ENCODE measurements around the gene GSTP1.

Gene GSTP1

DNA sequence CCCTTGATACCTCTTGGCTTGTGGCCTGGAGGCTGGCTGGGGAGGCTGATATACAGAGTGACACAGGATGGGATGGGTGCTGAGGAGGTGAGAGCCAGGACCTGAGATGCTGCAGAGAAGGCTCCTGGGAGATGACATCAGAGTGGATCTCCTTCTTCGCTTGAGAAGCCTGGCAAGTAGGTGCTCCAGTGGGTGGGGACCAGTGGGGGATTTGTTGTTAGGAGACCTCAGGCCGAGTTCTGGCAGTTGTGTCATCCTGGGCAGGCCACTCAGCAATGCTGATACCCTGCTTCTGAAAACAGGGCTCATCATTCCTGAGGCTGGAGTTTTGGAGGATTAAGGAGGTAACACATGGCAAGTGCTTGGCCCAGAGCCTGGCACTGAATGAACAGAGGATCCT lies 21.2 kb downstream of the GSTP1 start:
- Histone ChIP-seq H3K4me1 (ENCODE audit: low read length) (peaks cover 25% of the 10 kb centered on the region), H3K4me3 (ENCODE audit: low read length) (no peak overlapping the region), H3K9me3 (ENCODE audit: insufficient read depth, low read length) (peaks cover 5% of the 10 kb centered on the region; the same call in 1 of the 2 replicates), H3K27me3 (ENCODE audit: low read depth, low read length) (peaks cover 17% of the 10 kb centered on the region; the same call in 1 of the 2 replicates), H3K27ac (ENCODE audit: low read length) (no peak overlapping the region), H3K4me2 (ENCODE audit: low read length) (no peak overlapping the region), H3K79me2 (ENCODE audit: low read length) (peaks cover 17% of the 10 kb centered on the region), H2AFZ (ENCODE audit: low read depth, low read length) (no peak overlapping the region), H3K9ac (ENCODE audit: low read length) (no peak overlapping the region), H4K20me1 (ENCODE audit: insufficient read depth, low read length) (no peaks in the 10 kb centered on the region), H3K36me3 (replicated peaks; ENCODE audit: low read depth, low read length) (peaks cover 10% of the 10 kb centered on the region)
- TF ChIP-seq, protein P1, sequence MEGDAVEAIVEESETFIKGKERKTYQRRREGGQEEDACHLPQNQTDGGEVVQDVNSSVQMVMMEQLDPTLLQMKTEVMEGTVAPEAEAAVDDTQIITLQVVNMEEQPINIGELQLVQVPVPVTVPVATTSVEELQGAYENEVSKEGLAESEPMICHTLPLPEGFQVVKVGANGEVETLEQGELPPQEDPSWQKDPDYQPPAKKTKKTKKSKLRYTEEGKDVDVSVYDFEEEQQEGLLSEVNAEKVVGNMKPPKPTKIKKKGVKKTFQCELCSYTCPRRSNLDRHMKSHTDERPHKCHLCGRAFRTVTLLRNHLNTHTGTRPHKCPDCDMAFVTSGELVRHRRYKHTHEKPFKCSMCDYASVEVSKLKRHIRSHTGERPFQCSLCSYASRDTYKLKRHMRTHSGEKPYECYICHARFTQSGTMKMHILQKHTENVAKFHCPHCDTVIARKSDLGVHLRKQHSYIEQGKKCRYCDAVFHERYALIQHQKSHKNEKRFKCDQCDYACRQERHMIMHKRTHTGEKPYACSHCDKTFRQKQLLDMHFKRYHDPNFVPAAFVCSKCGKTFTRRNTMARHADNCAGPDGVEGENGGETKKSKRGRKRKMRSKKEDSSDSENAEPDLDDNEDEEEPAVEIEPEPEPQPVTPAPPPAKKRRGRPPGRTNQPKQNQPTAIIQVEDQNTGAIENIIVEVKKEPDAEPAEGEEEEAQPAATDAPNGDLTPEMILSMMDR (IDR thresholded peaks at IDR 0.05; ENCODE audit: low read depth, low read length), result no peak
- TF ChIP-seq EZH2phosphoT487 (IDR thresholded peaks at IDR 0.05; ENCODE audit: low read depth), result no peak

DNA sequence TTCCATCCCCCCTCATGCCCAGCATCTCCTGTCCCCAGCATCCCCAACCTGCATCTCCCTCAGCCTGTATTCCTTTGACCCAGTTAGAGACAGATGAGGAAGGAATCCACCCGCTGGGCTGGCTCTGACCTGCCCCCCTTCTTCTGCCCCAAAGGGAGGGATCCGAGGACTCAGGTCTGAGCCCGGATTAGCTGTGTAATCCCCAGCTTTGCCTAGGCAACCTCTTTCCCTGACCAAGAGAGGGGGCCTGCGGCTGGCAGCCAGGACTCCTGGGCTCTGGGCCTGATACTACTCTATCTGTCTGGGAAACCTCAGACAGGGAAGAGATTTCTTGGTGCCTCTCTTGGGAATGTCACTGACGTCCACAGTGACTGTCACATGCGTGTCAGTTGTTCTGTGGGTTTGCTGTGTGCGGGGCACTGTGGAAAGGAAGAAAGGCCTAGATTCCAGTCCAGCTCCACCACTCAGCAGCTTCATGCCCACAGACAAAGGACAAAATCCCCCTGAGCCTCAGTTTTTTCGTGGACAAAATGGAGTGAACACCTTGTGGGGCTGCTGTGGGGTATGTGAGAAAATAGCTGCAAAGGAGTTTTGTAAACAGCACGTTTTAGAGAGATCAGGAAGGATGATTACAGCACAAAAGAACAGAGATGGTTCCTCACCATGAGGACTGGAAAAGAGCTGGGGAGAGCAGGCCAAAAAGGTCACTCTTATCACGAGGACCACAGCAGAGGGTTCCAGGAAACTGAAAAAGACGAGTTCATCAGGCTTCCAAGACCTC lies 21.8 kb downstream of the GSTP1 start:
- TF ChIP-seq, protein P1 (IDR thresholded peaks at IDR 0.05; ENCODE audit: low read depth, low read length), result no peak
- TF ChIP-seq EZH2phosphoT487 (IDR thresholded peaks at IDR 0.05; ENCODE audit: low read depth), result no peak
- Histone ChIP-seq H3K36me3 (replicated peaks; ENCODE audit: low read depth, low read length) (peaks cover 10% of the 10 kb centered on the region), H3K4me3 (ENCODE audit: low read length) (peak overlapping the region; percentile 90), H3K27me3 (ENCODE audit: low read depth, low read length) (peaks cover 11% of the 10 kb centered on the region; the same call in 1 of the 2 replicates), H3K27ac (ENCODE audit: low read length) (no peak overlapping the region), H3K79me2 (ENCODE audit: low read length) (peaks cover 17% of the 10 kb centered on the region), H3K9ac (ENCODE audit: low read length) (no peak overlapping the region), H3K4me2 (ENCODE audit: low read length) (peak overlapping the region; percentile 93), H4K20me1 (ENCODE audit: insufficient read depth, low read length) (no peaks in the 10 kb centered on the region), H3K9me3 (ENCODE audit: insufficient read depth, low read length) (peaks cover 5% of the 10 kb centered on the region; the same call in 1 of the 2 replicates), H2AFZ (ENCODE audit: low read depth, low read length) (no peak overlapping the region), H3K4me1 (ENCODE audit: low read length) (peaks cover 20% of the 10 kb centered on the region)

DNA sequence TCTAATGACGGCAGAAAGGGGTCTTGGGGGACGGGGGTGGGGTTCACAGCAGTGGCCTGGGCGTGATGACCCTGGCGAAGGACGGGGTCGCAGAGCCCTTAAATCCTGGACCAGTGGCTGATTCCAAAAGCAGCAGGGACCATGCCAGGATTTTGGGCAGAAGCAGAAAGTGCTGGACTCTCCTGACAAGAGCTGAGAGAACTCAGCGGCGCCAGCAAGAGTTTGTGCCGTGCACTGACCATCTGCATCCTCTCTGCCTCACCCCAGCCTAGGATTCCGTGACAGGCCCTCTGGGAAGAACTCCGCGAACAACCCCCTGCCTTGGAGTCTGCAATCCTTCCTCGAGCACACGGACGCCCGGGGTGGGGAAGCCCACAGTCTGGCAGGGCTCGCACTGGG lies 22.5 kb downstream of the GSTP1 start:
- peak overlapping the region; percentile 90 for H3K4me3 ChIP-seq (ENCODE audit: low read length)
- H3K9me3 ChIP-seq (ENCODE audit: insufficient read depth, low read length), result peaks cover 5% of the 10 kb centered on the region; the same call in 1 of the 2 replicates
- H3K79me2 ChIP-seq (ENCODE audit: low read length), result peaks cover 17% of the 10 kb centered on the region
- peak overlapping the region; percentile 61 for H3K9ac ChIP-seq (ENCODE audit: low read length)
- peak overlapping the region; percentile 93 for H3K4me2 ChIP-seq (ENCODE audit: low read length)
- TF ChIP-seq, protein P1 (IDR thresholded peaks at IDR 0.05; ENCODE audit: low read depth, low read length), result no peak
- TF ChIP-seq EZH2phosphoT487 (IDR thresholded peaks at IDR 0.05; ENCODE audit: low read depth), result no peak
- peaks cover 16% of the 10 kb centered on the region for H3K4me1 ChIP-seq (ENCODE audit: low read length)
- peaks cover 5% of the 10 kb centered on the region; the same call in 1 of the 2 replicates for H3K27me3 ChIP-seq (ENCODE audit: low read depth, low read length)
- peak overlapping the region; percentile 56; the same call in 1 of the 2 replicates for H2AFZ ChIP-seq (ENCODE audit: low read depth, low read length)
- H3K36me3 ChIP-seq (replicated peaks; ENCODE audit: low read depth, low read length), result peaks cover 16% of the 10 kb centered on the region
- no peaks in the 10 kb centered on the region for H4K20me1 ChIP-seq (ENCODE audit: insufficient read depth, low read length)
- no peak overlapping the region for H3K27ac ChIP-seq (ENCODE audit: low read length)

DNA sequence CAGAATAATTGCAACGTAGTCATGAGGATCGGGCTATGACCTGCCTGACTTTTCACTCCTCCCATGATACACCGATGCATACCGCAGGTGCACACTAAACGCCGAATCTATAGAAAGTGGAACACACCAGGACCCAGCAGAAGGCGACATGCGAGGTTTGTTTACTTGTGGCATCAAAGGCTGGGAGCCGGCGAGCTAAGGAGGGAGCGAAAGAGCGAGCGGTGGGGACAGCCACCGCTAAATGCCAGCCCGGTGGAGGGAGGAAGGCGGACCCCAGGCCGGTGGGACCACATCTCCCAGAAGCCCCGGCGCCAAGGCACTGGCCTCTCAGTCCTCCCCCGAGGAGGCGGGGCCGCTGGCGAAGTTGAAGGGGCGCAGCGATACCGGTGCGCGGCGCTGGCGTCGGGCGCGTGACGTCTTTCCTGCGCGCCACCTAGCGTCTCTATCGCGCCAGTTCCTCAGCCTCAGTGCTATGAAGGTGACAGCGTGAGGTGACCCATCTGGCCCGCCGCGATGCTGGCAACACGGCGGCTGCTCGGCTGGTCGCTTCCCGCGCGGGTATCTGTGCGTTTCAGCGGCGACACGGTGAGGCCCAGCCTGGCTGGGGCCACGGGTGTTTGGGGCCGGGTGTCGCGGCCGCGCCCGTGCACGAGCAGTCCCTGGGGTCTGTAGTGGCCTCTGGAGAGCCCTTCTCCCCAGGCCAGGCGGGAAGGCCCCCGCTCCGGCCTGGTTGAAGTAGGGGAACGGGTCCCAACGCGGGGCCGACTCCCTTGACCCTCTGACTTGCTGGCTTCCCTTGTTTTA lies 23.1 kb downstream of the GSTP1 start, which contains the start of gene NDUFV1:
Gene NDUFV1, plus strand, starts transcription at position 445 of the 804 bp plus-strand sequence. Its CDS starts 69 bp downstream, at position 514.
- peaks cover 5% of the 10 kb centered on the region; the same call in 1 of the 2 replicates for H3K27me3 ChIP-seq (ENCODE audit: low read depth, low read length)
- H3K27ac ChIP-seq (ENCODE audit: low read length), result peak within 1 kb of the TSS; percentile 13; the same call in 1 of the 2 replicates
- peaks cover 16% of the 10 kb centered on the region for H3K4me1 ChIP-seq (ENCODE audit: low read length)
- H3K4me3 ChIP-seq (ENCODE audit: low read length), result peak within 1 kb of the TSS; percentile 90
- TF ChIP-seq, protein P1 (IDR thresholded peaks at IDR 0.05; ENCODE audit: low read depth, low read length), result peak; percentile 48
- no peak for TF ChIP-seq EZH2phosphoT487 (IDR thresholded peaks at IDR 0.05; ENCODE audit: low read depth)
- peaks cover 16% of the 10 kb centered on the region for H3K36me3 ChIP-seq (replicated peaks; ENCODE audit: low read depth, low read length)
- no peaks in the 10 kb centered on the region for H4K20me1 ChIP-seq (ENCODE audit: insufficient read depth, low read length)
- peak within 1 kb of the TSS; percentile 79 for H3K9ac ChIP-seq (ENCODE audit: low read length)
- H3K4me2 ChIP-seq (ENCODE audit: low read length), result peak within 1 kb of the TSS; percentile 93
- H3K9me3 ChIP-seq (ENCODE audit: insufficient read depth, low read length), result peaks cover 5% of the 10 kb centered on the region; the same call in 1 of the 2 replicates
- peaks cover 17% of the 10 kb centered on the region for H3K79me2 ChIP-seq (ENCODE audit: low read length)
- H2AFZ ChIP-seq (ENCODE audit: low read depth, low read length), result peak within 1 kb of the TSS; percentile 56; the same call in 1 of the 2 replicates
